SK-N-SH (cell line): Measurements from ENCODE around the gene AGT.

Experiments used
- CTCF ChIP-seq: fragments of 200-600 bp; sonication (generic); IDR thresholded peaks from 2 replicates; pipeline ENCODE4 v1.6.1; 2017; ENCODE audit warnings: antibody characterized with exemption, mild to moderate bottlenecking, moderate library complexity
- EP300 ChIP-seq, 2 experiments: IDR thresholded peaks; 2 replicates each; pipeline versions ENCODE4 v1.4.0 to v1.6.1; 2012; ENCODE audit warnings: borderline replicate concordance in 1 of 2, low read depth in 1 of 2, low read length in 1 of 2
- EZH2phosphoT487 ChIP-seq: fragments of 200-600 bp; sonication (generic); IDR thresholded peaks from 2 replicates; pipeline ENCODE4 v1.6.1; 2017; ENCODE audit warnings: low read depth, mixed run types, mild to moderate bottlenecking, antibody characterized with exemption, moderate library complexity, borderline replicate concordance
- FOSL2 ChIP-seq: IDR thresholded peaks from 2 replicates; pipeline ENCODE4 v1.4.0; 2012; ENCODE audit warnings: low read depth, mild to moderate bottlenecking, moderate library complexity, borderline replicate concordance
- GABPA ChIP-seq: IDR thresholded peaks from 2 replicates; pipeline ENCODE4 v1.4.0; 2012; ENCODE audit warnings: low read depth, mild to moderate bottlenecking
- MAX ChIP-seq: IDR thresholded peaks from 2 replicates; pipeline ENCODE4 v1.4.0; 2012; ENCODE audit warnings: low read depth
- MXI1 ChIP-seq: IDR thresholded peaks from 2 replicates; pipeline ENCODE4 v1.6.1; 2012; ENCODE audit warnings: mild to moderate bottlenecking, low read depth, low read length, improper control_type of control experiment
- POLR2AphosphoS5 ChIP-seq: IDR thresholded peaks from 2 replicates; pipeline ENCODE4 v1.6.1; 2012; ENCODE audit warnings: low read depth, low read length
- RCOR1 ChIP-seq: fragments of 150-350 bp; IDR thresholded peaks from 2 replicates; pipeline ENCODE4 v1.6.1; 2017; ENCODE audit warnings: antibody characterized with exemption, low read length
- REST ChIP-seq: IDR thresholded peaks from 2 replicates; pipeline ENCODE4 v1.6.1; 2012; ENCODE audit warnings: mild to moderate bottlenecking, low read depth, low read length, moderate library complexity
- SIN3A ChIP-seq: IDR thresholded peaks from 2 replicates; pipeline ENCODE4 v1.6.1; 2012; ENCODE audit warnings: low read depth, mild to moderate bottlenecking, low read length, moderate library complexity, borderline replicate concordance
- TEAD4 ChIP-seq: IDR thresholded peaks from 2 replicates; pipeline ENCODE4 v1.4.0; 2012; ENCODE audit warnings: mild to moderate bottlenecking, borderline replicate concordance; ENCODE audit not compliant: insufficient read depth
- YY1 ChIP-seq: IDR thresholded peaks from 2 replicates; pipeline ENCODE4 v1.4.0; 2012; ENCODE audit warnings: low read depth, mild to moderate bottlenecking
- TF ChIP-seq, protein P1 (sequence below): IDR thresholded peaks from 2 replicates; pipeline ENCODE4 v1.4.0; 2012; ENCODE audit warnings: low read depth, borderline replicate concordance

GRCh38 chr1:230712470-230712942, 1.4 kb downstream of the AGT start:
- TF ChIP-seq CTCF (no peak), MAX (no peak), EP300 (IDR thresholded peaks at IDR 0.05; ENCODE audit: borderline replicate concordance in 1 of 2, low read depth in 1 of 2, low read length in 1 of 2) (no peak), REST (no peak), POLR2AphosphoS5 (no peak), TEAD4 (no peak), MXI1 (no peak), EZH2phosphoT487 (no peak), FOSL2 (no peak), RCOR1 (no peak), SIN3A (no peak), GABPA (no peak), YY1 (no peak)
- TF ChIP-seq, protein P1, sequence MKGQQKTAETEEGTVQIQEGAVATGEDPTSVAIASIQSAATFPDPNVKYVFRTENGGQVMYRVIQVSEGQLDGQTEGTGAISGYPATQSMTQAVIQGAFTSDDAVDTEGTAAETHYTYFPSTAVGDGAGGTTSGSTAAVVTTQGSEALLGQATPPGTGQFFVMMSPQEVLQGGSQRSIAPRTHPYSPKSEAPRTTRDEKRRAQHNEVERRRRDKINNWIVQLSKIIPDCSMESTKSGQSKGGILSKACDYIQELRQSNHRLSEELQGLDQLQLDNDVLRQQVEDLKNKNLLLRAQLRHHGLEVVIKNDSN = no peak
